Stimulated activated naive CD4-positive, alpha-beta T cell (primary cell): ENCODE measurements around the gene MCTP1.
"Not testable (repeated sequence)": the region's sequence is repeated elsewhere in the genome, so short reads cannot be mapped to it uniquely, and the experiment has no call there.

Experiments
- DNase-seq, 6 experiments: peaks; one replicate each; lab custom pipeline; 2025; lab: John Stamatoyannopoulos, UW

The MCTP1 gene

DNA sequence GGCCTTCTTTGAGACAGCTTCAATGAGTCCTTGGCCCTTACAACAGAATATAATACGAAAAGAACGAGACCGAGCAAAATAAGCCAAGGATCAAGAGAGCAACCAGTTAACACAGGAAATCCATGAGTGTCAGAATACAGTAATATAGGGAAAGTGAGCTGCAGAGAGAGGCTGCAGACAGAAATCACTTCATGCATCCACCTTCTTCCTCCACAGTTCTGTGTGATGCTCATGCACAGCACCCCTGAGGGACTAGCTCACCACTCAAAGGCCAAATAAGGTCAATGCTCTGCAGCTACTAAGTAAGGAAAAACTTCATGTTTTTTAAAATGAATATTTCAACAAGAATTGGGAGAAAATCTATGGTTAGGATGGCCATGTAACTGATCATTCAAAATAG, 257.1 kb downstream of the MCTP1 start:
- no peak for DNase-seq

DNA sequence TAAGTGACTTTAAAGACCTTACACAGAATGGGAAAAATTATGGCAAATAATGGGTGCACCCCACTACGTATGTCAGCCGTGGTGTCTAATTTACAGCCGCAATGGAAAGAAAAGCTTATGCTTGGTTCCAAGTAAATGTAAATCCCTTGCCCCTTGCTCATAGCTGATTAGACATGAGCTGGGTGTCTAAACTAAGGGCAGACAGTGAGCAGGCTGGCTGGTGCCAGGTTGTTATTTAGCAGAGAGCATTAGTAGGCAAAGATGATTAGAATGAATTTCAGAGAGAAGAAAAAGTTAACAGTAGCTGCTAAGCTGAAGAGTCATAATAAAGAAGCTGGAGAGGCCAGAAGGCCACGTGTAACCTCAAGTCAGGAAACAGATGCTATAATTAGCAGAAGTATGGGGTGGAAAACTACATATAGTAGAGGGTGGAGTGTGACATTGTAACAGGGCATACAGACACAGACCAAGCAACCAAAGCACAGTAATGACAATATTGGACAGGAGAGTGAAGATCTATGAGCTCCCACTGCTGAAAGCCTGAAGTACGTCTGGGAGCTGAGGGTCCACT, 257.7 kb downstream of the MCTP1 start:
- no peak for DNase-seq

DNA sequence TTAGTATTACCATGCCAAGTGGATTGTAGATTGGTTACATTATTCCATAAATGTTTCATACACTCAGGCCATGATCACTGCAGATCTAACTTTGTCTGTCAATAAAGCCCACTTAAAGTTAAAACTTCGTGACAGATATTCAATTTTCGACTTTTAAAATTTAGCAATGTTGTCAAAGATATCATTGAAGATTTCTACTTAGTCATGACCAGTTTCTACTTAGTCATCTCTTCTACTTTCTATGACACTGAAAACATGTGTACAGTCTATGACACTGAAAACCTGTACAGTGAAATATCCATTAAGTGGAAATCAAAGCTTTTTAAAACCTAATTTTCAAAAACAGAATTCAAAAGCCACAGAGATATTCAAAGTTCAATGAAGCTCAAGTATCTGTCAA, 258.2 kb downstream of the MCTP1 start:
- no peak for DNase-seq

DNA sequence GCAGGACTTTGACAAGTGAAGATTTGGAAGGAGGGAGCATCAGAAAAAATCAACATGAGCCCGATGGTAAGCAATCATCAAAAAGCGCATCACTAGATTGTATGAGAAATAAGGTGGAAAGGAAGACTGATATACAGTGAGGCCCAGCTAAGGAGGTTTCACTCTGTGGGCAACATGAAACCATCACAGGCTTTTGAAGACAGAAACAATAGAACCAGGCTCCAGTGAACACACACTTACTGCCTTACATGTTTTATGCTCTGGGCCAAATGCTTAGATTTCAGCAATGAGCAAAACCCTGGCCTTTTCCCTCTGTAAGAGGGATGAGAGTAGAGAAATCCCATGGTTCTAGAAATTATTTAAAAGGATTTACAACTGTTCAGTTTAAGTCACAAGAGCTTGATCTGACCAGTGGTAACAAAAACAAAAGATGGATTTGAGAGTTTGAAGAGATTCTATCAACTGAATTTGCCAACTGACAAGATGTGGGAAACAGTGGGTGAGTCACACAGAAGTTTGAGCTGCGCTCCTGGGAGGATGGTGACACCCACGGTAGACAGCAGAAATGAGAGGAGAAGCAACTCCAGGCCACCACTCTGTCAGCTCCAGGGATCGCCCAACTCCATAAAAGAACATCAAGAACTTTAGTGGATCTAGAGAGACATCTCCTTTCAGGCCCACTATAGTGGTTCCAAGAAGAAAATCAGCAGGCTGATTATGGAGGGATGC, 261.8 kb downstream of the MCTP1 start:
- DNase-seq: no peak

DNA sequence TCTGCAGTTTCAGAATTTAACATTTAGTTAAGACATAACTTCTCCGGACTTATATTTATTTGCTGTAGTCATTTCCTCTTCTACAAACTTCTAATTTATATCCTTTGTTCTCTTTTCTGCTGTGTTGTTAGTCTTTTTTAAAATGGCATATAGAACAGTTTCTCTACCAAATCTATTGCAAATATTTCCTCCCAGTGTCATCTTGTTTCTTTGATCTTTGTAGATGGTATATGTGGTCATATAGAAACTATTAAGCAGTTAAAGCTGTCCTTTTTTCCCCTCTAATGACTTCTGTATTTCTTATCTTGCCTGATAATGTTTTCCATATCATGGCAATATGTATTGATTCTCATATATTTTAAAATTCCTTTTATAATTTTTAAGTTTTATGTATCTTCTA, 264.5 kb downstream of the MCTP1 start:
- DNase-seq: no peak

DNA sequence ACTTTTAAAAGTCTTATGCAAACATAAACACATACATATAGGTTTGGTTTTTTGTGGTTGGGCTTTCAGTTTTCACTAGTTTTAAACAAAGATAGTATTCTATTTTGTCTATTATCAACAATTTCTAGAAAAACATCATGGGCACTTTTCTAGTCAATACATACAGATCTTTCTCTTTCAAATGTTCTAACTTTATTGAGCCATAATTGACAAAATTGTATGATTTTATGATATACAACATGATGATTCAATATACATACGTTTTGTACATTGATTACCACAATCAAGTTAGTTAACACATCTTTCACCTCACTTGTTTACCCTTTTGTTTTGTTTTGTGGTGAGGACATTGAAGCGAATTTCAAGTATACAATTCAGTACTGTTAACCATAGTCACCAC, 265.9 kb downstream of the MCTP1 start:
- no peak for DNase-seq

DNA sequence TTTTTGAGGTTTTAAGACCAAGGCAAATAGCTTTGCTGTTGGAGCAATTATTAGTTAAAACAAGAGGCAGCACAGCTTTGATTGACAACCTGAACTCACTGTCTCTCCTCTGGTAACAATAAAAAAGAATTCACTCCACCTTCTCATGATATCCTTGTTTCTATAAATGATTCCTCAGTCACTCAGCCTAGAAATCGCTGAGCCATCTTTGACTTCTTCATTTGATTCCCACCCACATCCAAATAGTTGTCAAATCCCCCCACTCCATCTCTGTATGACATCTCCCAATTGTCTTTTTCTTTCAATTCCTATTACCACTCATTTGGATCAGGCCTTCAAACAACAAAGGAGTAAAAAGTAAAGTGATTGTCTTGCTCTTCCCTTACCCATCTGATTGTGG, 266.4 kb downstream of the MCTP1 start:
- no peak for DNase-seq

DNA sequence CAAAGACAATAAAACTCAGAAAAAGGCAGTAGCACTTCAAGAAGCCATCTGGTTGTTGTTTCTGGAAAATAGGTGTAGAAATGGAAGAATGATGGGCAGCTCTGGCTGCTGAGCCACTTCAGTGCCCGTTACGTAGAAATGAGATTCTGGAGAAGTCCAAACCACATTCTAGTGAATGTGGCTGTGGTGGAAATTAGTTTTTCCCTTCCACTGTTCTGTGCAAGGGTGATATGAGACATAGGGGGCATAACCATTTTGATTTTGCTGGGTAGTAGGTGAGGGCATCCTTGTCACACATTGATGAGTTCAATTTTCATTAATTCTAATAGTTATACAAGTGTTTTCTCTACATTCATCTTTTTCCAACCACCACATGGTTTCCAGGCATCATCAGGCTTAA, 275.1 kb downstream of the MCTP1 start:
- no peak for DNase-seq

DNA sequence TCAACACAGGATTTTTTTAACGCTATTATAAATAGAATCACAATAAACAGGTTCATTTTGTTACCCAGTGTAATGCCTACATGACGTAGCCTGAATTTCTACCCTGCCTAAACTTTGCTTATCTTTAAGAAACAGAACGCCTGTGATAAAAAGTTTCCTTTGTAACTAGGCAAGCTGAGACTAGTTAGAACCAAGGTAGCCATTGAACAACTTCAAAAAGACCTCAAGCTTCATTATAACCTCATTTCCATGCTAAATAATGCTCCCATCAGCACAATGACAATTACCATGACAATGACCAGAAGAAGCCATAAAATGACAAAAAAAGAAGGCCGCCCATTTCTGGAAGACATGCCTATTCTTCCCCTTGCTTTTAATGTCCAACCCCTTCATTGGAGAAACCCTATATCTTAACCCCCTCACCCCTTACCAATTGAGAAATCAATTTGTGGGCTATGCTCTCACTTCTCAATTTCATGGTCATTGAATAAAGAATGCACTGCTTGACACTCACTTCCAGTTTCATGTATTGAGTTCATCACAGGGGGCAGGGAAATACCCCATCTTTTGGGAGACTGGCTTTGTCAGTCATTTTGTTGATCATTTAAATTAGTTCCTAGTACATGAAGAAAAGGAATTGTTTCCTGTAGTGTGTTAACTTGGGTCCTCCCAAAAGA, 276.8 kb downstream of the MCTP1 start:
- DNase-seq: no peak

DNA sequence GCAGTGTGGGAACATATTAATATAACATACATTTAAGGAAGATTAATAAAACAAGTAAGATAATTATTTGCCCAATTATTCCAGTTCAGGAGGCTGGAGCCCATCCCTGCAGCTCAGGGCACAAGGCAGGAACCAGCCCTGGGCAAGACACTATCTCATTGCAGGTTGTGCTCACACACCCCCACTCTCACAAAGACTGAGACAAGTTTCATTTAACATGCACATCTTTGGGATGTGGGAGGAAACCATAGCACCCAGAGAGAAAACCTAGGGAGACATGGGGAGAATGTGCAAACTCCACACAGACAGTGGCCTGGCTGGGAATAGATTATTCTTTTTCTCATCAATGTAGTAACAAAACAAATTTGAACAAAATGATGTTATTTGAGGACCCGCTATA, 279.1 kb downstream of the MCTP1 start:
- DNase-seq: no peak

DNA sequence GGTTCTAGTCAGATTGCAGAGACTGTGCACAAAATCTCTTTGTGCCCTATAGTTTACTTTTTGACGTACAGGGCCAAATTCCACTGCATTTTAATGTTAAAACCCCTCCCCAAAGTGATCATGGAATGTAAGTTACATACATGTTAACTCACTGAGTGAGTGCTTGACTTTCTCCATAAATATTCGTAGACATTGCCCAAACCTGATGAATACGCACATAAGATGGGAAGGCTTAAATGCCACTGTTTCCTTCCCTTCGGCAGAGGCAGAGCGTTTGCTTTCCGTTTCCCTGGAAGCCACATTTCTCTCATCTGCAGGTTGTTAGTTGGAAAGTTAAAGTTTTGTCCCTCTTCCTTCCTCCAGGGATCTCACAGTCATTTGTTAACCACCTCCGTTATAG, 286.2 kb downstream of the MCTP1 start:
- no peak for DNase-seq

DNA sequence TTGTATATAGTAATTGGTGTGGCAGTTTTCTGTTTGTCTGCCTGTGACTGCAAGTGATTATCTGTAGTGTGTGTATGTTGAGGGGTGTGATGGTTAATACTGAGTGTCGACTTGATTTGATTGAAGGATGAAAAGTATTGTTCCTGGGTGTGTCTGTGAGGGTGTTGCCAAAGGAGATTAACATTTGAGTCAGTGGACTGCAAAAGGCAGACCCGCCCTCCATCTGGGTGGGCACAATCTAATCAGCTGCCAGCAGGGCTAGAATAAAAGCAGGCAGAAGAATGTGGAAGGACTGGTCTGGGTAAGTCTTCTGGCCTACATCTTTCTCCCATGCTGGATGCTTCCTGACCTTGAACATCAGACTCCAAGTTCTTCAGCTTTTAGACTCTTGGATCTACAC, 290.4 kb downstream of the MCTP1 start:
- not testable (repeated sequence) for DNase-seq

DNA sequence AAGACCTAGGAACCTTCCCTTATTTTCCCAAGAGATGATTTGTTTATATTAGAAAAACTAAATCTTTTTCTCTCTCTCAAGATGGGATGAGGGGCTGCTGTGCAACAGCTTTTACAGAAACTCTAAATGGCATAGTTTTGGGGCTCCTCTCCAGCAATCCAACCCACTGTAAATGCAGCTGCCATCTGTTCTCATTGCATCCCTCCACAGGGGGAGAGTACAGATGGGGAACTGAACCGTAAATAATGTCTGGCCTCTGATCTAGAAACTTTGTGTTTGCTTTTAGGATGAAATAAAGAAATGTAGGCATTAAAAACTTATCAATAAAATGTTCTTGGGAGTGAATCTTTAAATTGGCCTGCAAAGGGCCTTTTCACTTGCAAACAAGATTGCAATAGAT, 291.4 kb downstream of the MCTP1 start:
- DNase-seq: no peak

DNA sequence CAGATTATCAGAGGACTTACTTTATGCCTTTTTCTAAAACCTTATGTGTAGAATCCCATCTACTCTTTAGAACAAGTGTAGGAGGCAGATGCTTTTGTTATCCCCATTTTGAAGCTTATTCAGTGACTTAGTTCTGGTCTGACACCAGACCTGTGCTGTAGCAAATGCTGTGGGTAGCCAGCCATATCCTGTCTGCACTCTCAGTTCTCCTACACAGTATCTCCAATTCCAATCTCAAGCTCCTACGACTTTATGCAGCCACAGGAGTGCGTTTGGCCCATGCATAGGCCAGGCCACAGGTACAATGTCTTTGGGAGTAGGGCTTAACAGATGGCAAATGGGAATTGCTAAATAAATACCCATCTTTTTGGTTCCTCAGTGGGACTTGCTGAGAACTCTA, 292.6 kb downstream of the MCTP1 start:
- no peak for DNase-seq

DNA sequence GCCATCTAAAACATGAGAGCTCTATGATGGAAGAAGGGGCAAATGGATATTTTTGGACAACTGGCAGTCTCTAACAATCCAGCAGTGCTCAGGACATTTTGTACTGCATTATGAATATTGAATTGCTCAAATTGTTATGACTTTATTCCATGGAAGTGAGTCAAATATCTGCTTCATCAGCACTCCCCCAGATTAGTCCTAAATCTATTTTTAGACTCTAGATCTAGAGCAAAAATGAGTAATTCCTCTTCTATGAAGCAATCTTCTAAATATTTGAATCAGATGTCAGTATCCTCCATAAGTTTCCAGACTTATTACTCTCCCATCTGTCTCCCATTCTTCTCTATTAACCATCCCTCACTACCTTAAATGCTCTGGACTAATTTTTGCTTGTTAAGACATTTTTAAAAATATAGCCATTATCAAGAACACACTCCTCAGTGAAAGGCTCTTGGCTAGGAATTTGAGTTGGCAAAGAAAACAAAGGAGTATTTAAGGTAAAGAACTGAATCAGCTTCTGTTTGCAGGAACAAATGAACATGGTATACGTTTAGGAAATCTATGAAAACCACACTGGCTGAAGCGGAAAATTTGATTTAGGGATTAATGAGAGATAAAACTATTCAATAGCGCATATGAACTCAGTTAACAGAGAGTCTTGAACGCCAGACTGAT, 300.9 kb downstream of the MCTP1 start:
- DNase-seq: no peak

DNA sequence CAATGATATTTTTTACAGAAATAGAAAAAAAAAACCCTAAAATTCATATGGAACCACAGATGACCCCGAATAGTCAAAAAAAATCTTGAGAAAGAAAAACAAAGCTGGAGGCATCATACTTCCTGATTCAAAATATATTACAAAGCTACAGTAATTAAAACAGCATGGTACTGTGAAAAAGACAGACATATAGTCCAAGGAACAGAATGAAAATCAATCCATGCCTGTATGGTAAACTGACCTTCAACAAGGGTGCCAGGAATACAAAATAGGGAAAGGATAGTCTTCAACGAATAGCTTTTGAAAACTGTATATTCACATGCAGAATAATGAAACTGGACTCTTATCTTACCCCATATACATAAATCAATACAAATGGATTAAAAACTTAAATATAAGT, 307.5 kb downstream of the MCTP1 start:
- DNase-seq: no peak

DNA sequence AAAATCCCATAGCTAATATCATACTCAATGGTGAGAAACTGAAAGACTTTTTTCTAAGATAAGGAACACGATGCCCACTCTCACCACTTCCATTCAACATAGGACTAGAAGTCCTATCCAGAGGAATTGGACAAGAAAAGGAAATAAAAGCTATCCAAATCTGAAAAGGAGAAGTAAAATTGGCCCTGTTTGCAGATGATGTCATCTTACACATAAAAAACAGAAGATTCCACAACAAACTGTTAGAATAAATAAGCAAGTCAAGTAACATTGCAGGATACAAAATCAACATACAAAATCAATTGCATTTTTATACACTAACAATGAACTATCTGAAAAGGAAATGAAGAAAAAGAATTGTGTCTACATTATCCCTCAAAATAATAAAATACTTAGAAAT, 308.0 kb downstream of the MCTP1 start:
- no peak for DNase-seq

DNA sequence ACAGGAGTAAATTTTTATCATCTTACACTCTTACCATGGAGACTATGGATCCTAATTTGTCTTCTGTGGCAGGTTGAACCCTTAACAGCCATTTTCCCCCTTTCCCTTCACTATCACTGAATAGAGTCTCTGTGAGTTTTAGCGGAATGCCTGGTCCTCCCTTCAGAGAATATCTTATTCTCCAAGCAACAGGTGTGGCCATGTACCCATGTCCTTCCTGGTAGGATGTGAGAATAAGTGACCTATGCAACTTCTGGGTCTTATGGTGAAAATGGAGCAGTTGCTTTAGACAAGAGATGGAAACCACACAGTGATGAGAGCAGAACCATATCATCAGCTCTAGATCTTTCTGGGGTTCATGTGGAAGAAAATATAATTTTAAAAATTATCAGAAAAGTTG, 312.6 kb downstream of the MCTP1 start:
- DNase-seq: no peak

DNA sequence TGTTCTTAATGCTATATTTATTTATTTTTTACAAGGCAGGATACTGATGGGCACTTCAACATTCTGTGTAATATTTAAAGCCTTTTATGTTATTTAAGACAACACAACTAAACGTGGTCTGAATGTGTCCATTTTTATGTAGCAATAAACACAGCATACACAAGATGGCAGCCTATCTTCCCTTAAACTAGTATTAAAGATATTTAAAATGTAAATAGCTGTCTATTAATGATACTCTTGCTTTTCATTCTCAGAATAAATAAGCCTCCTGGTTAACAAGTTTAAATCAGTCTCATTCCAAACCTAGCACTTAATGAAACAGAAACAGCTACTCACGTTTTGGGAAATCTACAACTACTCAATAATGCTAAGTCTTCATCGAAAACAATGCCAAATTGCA, 315.7 kb downstream of the MCTP1 start:
- DNase-seq: no peak

DNA sequence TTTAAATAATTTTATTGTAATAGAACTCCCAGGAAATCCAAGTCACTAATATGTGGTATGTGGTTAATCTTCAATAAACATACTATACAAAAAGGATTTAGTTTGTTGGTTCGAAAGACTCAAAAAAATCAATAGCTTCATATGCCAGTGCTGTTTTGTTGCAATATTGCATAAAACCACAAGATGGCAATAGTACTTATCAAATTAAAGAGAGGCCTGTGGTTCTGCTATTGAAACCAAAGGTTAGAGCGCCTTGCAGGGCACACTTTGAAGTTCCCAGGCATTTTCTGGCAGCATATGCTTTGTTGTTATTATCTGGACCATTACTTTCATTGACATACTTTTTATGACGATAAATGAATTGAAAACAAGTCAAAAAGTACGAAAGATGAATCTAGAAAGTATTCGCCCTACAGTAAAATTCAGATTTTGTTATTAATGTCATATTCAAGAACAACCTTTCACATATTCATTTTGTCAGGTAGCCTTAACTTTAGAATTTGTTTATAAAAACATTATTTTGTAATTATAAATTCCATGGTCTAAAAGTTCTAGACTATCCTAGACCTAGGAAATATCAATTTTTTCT, 316.3 kb downstream of the MCTP1 start:
- DNase-seq: peak in 3 of 6 experiments; percentile 3 to 44 (median 32)

DNA sequence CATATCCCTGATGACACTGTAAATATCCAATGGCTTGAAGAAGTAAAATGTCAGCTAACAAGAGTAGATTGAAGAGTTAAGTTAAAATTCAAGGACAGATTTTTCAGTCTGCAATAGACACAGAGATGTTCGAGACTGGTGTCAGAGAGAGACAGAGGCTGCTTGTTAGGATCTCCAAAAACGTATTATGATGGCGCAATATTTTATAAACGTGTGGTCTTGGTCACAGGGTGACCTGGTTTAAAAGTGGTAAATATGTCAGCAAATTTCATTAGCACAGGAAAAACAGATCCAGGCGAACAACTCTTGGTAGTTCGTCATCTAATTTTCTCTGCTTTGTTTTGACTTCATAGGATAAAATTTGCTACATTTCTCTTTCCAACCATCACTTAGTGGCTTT, 317.4 kb downstream of the MCTP1 start:
- no peak for DNase-seq

DNA sequence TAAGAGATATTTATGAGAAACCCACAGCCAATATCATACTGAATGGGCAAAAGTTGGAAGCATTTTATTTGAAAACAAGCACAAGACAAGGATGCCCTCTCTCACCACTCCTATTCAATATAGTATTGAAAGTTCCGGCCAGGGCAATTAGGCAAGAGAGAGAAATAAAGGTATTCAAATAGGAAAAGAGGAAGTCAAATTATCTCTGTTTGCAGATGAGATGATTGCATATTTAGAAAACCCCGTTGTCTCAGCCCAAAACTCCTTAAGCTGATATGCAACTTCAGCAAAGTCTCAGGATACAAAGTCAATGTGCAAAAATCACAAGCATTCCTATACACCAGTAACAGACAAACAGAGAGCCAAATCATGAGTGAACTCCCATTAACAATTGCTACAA, 325.6 kb downstream of the MCTP1 start:
- DNase-seq: not testable (repeated sequence)

DNA sequence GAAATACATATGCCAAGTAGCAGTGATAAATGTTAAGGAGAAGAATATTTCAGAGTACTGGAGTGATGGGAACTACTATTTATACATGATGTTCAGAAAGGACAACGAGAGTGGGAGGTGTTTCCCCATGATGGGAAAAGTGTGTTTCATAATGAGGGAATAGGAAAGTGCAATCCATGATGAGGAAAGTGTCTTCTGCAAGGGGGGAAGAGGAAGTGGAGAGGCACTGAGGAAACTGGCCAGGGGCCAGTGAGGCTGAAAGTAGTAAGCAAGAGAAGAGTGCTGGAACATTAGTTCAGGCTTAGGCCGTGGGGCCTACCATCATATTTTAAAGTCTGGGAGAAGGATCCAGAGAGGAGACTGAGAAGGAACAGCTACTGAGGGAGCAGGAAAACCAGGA, 339.2 kb downstream of the MCTP1 start:
- DNase-seq: no peak
